ENCODE results near the gene PHKG2.

Gene PHKG2

GRCh38 chr16:30721606-30722005 lies 26.6 kb upstream of the PHKG2 start:
- H3K27ac ChIP-seq = no peak overlapping the region

GRCh38 chr16:30722443-30722842 lies 25.8 kb upstream of the PHKG2 start:
- TF ChIP-seq ZFX (IDR thresholded peaks at IDR 0.05) = no peak
- TF ChIP-seq CTCF (conservative IDR thresholded peaks at IDR 0.05) = no peak
- H3K27ac ChIP-seq = no peak overlapping the region

More at GRCh38 chr16:30721606-30722005, 26.6 kb upstream of the PHKG2 start:
- no peak for TF ChIP-seq CTCF (conservative IDR thresholded peaks at IDR 0.05)
- TF ChIP-seq ZFX (IDR thresholded peaks at IDR 0.05) = no peak

- H3K27ac ChIP-seq = no peak overlapping the region
Measured at GRCh38 chr16:30722916-30723315, 25.3 kb upstream of the PHKG2 start.

GRCh38 chr16:30723725-30724355 lies 24.4 kb upstream of the PHKG2 start:
- TF ChIP-seq CTCF (conservative IDR thresholded peaks at IDR 0.05) (no peak), ZFX (IDR thresholded peaks at IDR 0.05) (no peak)
- H3K27ac ChIP-seq = no peak overlapping the region

More at GRCh38 chr16:30722916-30723315, 25.3 kb upstream of the PHKG2 start:
- TF ChIP-seq CTCF (conservative IDR thresholded peaks at IDR 0.05) = no peak
- no peak for TF ChIP-seq ZFX (IDR thresholded peaks at IDR 0.05)

GRCh38 chr16:30724641-30725417 lies 23.4 kb upstream of the PHKG2 start:
- TF ChIP-seq ZFX (IDR thresholded peaks at IDR 0.05) (no peak), CTCF (conservative IDR thresholded peaks at IDR 0.05) (no peak)
- H3K27ac ChIP-seq = no peak overlapping the region

- no peak for TF ChIP-seq ZFX (IDR thresholded peaks at IDR 0.05)
- TF ChIP-seq CTCF (conservative IDR thresholded peaks at IDR 0.05) = no peak
Measured at GRCh38 chr16:30725418-30725792, 22.8 kb upstream of the PHKG2 start.

GRCh38 chr16:30728321-30728720 lies 19.9 kb upstream of the PHKG2 start:
- TF ChIP-seq CTCF (conservative IDR thresholded peaks at IDR 0.05) = no peak
- TF ChIP-seq ZFX (IDR thresholded peaks at IDR 0.05) = no peak

More at GRCh38 chr16:30725418-30725792, 22.8 kb upstream of the PHKG2 start:
- H3K27ac ChIP-seq = no peak overlapping the region

More at GRCh38 chr16:30728321-30728720, 19.9 kb upstream of the PHKG2 start:
- H3K27ac ChIP-seq = no peak overlapping the region
